ENCODE results near the gene CAMTA2.

CAMTA2 gene

DNA sequence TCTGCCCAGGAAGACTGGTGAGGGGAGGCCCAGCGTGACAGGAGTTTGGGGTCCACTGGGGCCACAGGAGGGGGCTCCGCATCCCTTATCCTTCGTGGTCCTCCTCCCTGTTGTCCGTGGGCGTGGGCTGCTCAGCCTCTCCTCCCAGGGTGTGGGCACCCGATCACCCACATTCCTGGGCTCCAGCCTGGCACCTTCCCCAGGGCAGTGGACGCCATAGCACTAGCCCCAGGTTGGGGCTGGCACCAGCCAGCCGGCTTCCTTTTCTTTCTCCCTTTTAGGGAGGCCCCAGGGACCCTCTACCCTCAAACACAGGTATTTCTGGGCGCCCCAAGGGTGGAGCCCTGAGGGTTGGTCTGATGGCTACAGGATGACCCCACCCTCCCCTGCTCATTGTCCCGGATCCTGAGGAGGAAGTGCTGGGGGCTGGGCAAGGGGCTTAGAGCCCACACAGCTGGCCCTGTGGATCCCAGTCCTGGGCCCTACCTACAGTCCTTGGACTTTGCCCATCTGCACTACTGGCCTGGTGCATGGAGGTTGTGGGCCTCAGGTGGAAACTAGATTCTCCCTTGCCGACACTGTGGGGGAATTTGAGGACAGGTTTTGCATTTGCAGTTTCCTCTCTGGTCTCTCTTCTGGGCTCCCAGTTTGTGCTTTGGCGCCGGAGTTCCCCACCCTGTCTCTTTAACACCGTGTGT lies 11.4 kb upstream of the CAMTA2 start:
- TF ChIP-seq, protein P1, sequence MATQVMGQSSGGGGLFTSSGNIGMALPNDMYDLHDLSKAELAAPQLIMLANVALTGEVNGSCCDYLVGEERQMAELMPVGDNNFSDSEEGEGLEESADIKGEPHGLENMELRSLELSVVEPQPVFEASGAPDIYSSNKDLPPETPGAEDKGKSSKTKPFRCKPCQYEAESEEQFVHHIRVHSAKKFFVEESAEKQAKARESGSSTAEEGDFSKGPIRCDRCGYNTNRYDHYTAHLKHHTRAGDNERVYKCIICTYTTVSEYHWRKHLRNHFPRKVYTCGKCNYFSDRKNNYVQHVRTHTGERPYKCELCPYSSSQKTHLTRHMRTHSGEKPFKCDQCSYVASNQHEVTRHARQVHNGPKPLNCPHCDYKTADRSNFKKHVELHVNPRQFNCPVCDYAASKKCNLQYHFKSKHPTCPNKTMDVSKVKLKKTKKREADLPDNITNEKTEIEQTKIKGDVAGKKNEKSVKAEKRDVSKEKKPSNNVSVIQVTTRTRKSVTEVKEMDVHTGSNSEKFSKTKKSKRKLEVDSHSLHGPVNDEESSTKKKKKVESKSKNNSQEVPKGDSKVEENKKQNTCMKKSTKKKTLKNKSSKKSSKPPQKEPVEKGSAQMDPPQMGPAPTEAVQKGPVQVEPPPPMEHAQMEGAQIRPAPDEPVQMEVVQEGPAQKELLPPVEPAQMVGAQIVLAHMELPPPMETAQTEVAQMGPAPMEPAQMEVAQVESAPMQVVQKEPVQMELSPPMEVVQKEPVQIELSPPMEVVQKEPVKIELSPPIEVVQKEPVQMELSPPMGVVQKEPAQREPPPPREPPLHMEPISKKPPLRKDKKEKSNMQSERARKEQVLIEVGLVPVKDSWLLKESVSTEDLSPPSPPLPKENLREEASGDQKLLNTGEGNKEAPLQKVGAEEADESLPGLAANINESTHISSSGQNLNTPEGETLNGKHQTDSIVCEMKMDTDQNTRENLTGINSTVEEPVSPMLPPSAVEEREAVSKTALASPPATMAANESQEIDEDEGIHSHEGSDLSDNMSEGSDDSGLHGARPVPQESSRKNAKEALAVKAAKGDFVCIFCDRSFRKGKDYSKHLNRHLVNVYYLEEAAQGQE (IDR thresholded peaks at IDR 0.05; ENCODE audit: insufficient read depth in 1 of 2, low read depth in 2 of 2, low read length in 2 of 2): no peak
- peak; percentile 39 for TF ChIP-seq FOXP2 (optimal IDR thresholded peaks at IDR 0.05; ENCODE audit: borderline replicate concordance, extremely low read depth, extremely low read length, insufficient read depth)

DNA sequence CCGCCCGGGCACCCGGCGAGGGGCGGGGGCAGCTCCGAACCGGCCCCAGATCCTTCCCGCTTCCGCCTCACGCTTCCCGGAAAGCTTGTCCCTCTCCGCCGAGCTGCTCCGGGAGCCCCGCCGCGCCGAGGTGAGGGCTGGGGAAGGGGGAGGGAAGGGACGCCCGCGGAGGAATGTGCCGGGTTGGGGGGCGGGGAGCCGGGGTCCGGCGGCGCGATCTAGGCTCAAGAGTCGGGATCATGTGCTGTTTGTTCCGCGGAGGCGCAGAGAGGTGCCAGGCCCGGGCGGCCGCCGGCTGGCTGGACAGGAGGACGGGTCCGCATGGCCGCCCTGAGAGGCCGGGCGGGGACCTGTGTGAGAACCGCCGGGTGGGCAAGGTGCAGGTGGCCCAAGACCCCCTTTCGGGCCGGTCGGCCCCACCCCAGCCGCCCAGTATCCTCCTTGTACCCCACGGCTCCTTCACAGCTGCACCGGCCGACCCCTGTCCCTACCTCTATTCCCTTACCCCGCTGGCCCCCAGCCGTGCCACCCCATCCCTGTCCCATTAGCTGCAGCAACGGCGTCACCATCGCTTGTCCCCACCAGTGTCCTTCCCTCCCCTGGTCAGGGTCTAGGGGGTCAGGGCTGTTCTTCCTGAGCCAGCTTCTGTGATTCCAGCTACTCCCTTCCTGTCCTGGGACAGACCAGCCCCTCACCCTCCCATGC lies 10.7 kb upstream of the CAMTA2 start:
- TF ChIP-seq, protein P1 (IDR thresholded peaks at IDR 0.05; ENCODE audit: insufficient read depth in 1 of 2, low read depth in 2 of 2, low read length in 2 of 2): no peak
- TF ChIP-seq SIN3A (IDR thresholded peaks at IDR 0.05; ENCODE audit: borderline replicate concordance, insufficient read depth, low read length): no peak
- TF ChIP-seq POLR2AphosphoS5 (IDR thresholded peaks at IDR 0.05; ENCODE audit: low read depth, low read length): no peak
- no peak for TF ChIP-seq TAF1 (IDR thresholded peaks at IDR 0.05; ENCODE audit: borderline replicate concordance, insufficient read depth, low read length)
- no peak for TF ChIP-seq FOXP2 (optimal IDR thresholded peaks at IDR 0.05; ENCODE audit: borderline replicate concordance, extremely low read depth, extremely low read length, insufficient read depth)

DNA sequence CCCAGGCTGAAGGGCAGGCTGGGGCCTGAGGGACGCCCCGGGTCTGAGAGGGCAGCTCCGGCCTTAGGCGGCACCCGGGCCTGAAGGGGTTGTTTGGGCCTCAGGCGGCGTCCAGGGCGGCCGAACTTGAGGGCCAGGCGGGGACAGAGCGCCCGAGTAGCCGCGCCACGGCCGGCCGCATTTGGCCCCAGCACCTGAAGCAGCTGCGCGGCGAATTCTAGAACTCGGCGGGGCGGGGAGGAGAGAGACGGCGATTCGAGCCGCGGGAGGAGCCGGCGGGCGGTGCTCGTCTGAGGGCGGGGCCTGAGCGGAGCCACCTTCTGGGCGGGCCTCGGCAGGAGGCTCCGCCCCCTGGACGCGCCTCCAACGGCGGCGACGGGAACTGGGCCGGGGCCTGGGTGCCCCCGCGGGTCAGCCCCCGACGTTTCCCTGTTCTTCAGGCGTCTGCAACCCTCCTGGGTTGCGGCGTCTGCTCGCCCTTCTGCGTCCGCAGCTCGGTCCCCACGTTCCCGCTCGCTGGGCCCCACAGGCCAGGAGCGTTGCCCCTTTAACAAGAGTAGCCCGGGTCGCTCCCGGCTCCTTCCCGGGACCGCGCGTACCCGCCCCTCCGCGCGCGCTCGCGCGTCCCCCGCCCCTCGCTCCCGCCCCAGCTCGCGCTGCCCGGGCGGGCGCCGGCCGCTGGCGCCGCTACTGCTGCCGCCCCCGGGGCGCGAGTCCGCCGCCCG lies 10.0 kb upstream of the CAMTA2 start, which contains the start of the genes INCA1 and KIF1C:
Gene INCA1 (minus strand): TSS at position 221 of the 725 bp plus-strand sequence. CDS start 3,085 bp downstream, outside the sequence.
Gene KIF1C (plus strand): TSS at position 649 of the 725 bp plus-strand sequence. CDS start 2,297 bp downstream, outside the sequence.
- TF ChIP-seq, protein P1 (IDR thresholded peaks at IDR 0.05; ENCODE audit: insufficient read depth in 1 of 2, low read depth in 2 of 2, low read length in 2 of 2): no peak
- peak; percentile 71 for TF ChIP-seq POLR2AphosphoS5 (IDR thresholded peaks at IDR 0.05; ENCODE audit: low read depth, low read length)

DNA sequence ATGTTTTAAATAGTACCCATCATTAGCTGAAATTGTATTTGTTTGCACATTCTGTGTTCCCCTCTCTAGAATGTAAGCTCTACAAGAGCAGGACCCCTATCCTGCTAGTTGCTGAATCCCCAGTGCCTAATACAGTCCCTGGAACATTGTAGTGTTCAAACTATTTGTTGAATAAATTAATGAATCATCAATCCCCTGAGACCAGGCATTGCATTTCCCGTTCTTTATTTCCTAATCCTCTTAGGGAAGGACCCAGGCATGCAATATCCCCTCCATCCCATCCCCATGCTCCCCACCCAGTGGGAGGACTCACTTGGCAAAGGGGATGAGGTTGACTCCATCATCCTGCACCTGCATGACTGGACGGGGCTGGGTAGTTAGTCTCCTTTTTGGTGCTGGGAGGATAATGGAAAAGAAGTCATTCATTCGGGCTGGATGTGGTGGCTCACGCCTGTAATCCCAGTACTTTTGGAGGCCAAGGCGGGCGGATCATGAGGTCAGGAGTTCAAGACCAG lies 6.7 kb upstream of the CAMTA2 start:
- TF ChIP-seq POLR2AphosphoS5 (IDR thresholded peaks at IDR 0.05; ENCODE audit: low read depth, low read length) (no peak), SIN3A (IDR thresholded peaks at IDR 0.05; ENCODE audit: borderline replicate concordance, insufficient read depth, low read length) (no peak), FOXP2 (optimal IDR thresholded peaks at IDR 0.05; ENCODE audit: borderline replicate concordance, extremely low read depth, extremely low read length, insufficient read depth) (no peak), TAF1 (IDR thresholded peaks at IDR 0.05; ENCODE audit: borderline replicate concordance, insufficient read depth, low read length) (no peak)
- TF ChIP-seq, protein P1 (IDR thresholded peaks at IDR 0.05; ENCODE audit: insufficient read depth in 1 of 2, low read depth in 2 of 2, low read length in 2 of 2): no peak
